AG04450 (cell line): Measurements from ENCODE around the gene CHRNB2. TPM values are rescaled to one million over a fixed set of nuclear protein-coding genes. Genes with fewer than 3 reads are reported as not detected.
A peak's percentile ranks its signal among the peaks of the same experiment; 100 is the strongest.

Experiments used
- CTCF ChIA-PET: fragments of 300-600, 350-600 bp; formaldehyde crosslinking; extraction: SDS; loops from one replicate; lab custom pipeline; 2022; ENCODE audit warnings: antibody characterized with exemption, inconsistent platforms; lab: Charles Lee
- POLR2A ChIA-PET: fragments of 350-600 bp; formaldehyde crosslinking; extraction: SDS; loops from one replicate; lab custom pipeline; 2021; ENCODE audit warnings: antibody characterized with exemption, inconsistent platforms; lab: Yijun Ruan, JAX
- DNase-seq: peaks from one replicate; pipeline ENCODE4 v3.0.0-alpha.2; 2011; ENCODE audit warnings: low read depth, low spot score
- H3K27ac ChIP-seq: one replicate; pipeline ENCODE4 v1.5.1; 2012; ENCODE audit warnings: low read depth, low read length, control low read depth
- H3K27me3 ChIP-seq: one replicate; pipeline ENCODE4 v1.6.0; 2012; ENCODE audit warnings: low read length; ENCODE audit not compliant: control insufficient read depth, insufficient read depth
- H3K4me3 ChIP-seq: 2 replicates; pipeline ENCODE4 v1.5.1; 2011; ENCODE audit warnings: mild to moderate bottlenecking, low read depth, low read length, control low read depth
- H3K9me3 ChIP-seq: 2 replicates; pipeline ENCODE4 v1.5.1; 2012; ENCODE audit warnings: low read length; ENCODE audit not compliant: control insufficient read depth, insufficient read depth
- polyA plus RNA-seq: library from polyadenylated mRNA; depleted of rRNA; stranded (reverse); fragments of >200 nt; gene quantifications from 2 replicates; pipeline ENCODE4 v1.2.3, GENCODE V29; 2011
- TF ChIP-seq, protein P1 (sequence below): IDR thresholded peaks from 2 replicates; pipeline ENCODE4 v1.5.1; 2011; ENCODE audit warnings: low read depth, low read length, control low read depth, inconsistent platforms

The CHRNB2 gene
- polyA plus RNA-seq, 1 experiment, result 0.06 TPM

DNA sequence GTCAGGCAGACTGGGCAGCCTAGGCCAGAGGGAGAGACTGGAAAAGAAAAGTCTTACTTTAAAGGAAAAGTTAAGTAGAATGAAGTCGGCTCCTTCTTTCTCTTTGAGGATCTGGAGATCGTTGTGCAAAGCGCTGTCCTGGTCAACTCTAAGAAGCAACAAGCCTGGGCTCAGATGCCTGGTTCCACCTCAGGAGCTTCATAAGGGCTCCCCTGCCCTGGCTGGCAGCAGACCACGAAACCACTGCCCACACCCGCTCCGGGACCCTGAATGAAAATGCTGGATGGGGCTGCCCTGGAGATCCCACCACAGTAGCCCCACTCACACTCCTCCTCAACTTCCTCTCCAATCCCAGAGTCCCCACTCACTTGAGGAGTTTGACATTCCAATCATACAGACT is 15.5 kb upstream of the CHRNB2 start:
- no peak overlapping the region for H3K27ac ChIP-seq
- no peaks in the 10 kb centered on the region for H3K27me3 ChIP-seq
- TF ChIP-seq, protein P1, sequence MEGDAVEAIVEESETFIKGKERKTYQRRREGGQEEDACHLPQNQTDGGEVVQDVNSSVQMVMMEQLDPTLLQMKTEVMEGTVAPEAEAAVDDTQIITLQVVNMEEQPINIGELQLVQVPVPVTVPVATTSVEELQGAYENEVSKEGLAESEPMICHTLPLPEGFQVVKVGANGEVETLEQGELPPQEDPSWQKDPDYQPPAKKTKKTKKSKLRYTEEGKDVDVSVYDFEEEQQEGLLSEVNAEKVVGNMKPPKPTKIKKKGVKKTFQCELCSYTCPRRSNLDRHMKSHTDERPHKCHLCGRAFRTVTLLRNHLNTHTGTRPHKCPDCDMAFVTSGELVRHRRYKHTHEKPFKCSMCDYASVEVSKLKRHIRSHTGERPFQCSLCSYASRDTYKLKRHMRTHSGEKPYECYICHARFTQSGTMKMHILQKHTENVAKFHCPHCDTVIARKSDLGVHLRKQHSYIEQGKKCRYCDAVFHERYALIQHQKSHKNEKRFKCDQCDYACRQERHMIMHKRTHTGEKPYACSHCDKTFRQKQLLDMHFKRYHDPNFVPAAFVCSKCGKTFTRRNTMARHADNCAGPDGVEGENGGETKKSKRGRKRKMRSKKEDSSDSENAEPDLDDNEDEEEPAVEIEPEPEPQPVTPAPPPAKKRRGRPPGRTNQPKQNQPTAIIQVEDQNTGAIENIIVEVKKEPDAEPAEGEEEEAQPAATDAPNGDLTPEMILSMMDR, result no peak
- ChIA-PET POLR2A (no interaction called here), CTCF (no interaction called here)
- no peak for DNase-seq
- no peaks in the 10 kb centered on the region for H3K9me3 ChIP-seq
- no peak overlapping the region for H3K4me3 ChIP-seq

DNA sequence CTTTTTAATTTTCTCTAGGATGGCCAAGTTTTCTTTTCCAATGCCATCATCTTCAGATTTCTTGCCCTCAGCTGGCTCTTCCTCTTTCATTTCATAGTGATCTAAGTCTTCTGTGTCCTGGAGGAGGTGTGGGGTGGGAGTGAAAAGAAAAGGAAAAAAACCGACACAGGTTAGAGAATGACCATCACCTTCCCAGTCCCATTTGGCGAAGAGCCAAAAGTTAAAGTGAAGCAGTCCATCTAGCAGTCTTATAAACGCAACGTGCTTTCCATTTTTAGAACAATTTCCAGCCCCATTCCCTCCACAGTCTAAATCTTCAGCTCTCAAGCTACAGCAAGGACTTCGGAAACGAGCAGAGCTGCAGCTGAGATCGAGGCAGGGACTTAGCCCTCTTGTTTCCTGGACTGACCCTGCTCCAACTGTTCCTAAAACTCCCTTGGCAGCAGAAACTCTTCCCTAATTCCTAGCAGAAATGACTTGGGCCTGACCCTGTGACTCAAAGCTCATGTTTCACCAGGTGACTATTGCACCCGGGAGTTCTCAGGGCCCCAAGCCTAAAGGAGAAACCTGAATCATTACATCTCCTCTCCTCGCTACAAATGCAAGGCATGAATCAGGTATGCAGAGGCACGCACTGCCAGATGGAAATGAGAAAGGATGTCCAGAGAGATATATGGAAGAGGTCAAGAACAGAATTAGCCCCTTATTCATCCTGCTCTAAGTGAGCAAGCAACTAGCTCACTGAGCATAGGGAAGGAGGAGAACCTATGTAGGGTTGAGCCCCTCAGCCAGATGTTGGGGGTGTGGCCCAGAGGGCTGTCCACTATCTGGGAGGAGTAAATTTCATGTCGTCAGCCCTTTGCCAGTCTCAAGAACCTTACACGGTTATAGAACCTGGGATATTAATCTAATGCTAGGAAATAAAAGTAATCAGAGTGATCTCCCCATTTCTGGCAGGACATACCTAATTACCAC is 14.2 kb upstream of the CHRNB2 start:
- TF ChIP-seq, protein P1, result no peak
- Histone ChIP-seq H3K9me3 (no peaks in the 10 kb centered on the region), H3K27ac (no peak overlapping the region), H3K4me3 (no peak overlapping the region), H3K27me3 (no peaks in the 10 kb centered on the region)
- POLR2A ChIA-PET, result no interaction called here
- CTCF ChIA-PET, result interaction anchor here (0.6 to 1.2 kb wide), 4 partner anchors 72 to 140 kb away, joined by 3 to 8 read pairs (median 4); no protein-coding TSS in a partner anchor
- DNase-seq, result no peak

DNA sequence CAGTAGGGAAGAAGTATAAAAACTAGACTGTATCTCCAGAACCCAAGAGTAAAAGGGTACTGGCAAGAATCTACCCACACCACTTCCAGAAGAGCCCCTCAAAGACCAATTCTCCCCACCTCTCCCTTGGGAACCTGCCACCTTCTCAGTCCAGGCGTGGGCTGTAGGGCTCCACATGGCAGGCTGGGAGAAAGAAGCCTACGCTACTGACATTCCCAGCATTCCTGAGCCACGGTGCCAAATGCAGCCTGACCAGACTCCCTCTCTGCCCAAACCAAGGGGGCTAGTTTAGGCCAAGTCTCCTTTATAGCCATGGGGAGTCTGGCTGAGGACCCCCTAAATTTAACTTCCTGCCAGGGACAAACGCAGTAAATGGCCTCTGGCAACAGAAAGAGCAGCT is 11.2 kb upstream of the CHRNB2 start:
- CTCF ChIA-PET, result interaction anchor here (0.6 to 2.2 kb wide), 3 partner anchors 10 to 529 kb away, joined by 4 to 10 read pairs (median 5); no protein-coding TSS in a partner anchor
- peak overlapping the region; percentile 39 for H3K27ac ChIP-seq
- TF ChIP-seq, protein P1, result no peak
- no peak for DNase-seq
- peak overlapping the region; percentile 69 for H3K4me3 ChIP-seq
- no peaks in the 10 kb centered on the region for H3K9me3 ChIP-seq
- POLR2A ChIA-PET, result no interaction called here
- no peaks in the 10 kb centered on the region for H3K27me3 ChIP-seq

DNA sequence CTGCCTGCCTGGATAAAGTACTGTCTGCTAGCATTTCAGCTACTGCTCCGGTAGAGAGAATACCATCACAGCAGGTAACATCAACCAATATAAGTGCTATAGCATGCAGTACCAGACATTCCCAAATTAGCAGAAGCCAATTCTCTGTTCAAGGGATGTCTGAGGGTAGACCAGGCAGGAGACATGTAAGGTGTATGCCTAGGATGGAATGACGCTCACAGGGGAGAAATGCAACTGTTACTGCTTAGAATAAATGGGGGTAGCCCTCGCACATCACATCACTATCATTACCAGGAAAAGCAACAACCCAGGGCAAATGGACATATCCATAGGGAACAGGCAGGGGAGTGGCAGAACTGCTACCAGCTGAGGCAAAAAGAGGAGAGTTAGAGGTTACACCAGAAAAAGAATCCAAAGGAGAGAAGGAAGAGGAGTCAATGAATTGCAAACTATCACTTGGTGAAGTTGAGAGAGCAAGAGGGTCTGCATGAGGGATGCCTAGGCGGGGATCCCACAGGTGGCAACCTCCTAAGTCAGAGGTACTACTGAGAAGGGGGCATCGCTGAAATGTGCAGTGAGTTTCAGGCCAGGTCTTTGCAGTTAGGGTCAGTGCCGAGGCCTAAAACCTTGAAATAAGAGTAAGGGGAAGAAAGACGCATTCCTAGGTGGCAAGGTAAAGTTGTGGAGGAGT is 10.2 kb upstream of the CHRNB2 start:
- Histone ChIP-seq H3K4me3 (peak overlapping the region; percentile 69), H3K27ac (no peak overlapping the region), H3K27me3 (no peaks in the 10 kb centered on the region), H3K9me3 (no peaks in the 10 kb centered on the region)
- CTCF ChIA-PET, result interaction anchor here (0.6 to 2.2 kb wide), 5 partner anchors 11 to 528 kb away, joined by 3 to 10 read pairs (median 5); no protein-coding TSS in a partner anchor
- TF ChIP-seq, protein P1, result no peak
- DNase-seq, result no peak
- POLR2A ChIA-PET, result no interaction called here
